Mononuclear cell (primary cell): Measurements from ENCODE around the gene NGB. TPM values are rescaled to one million over a fixed set of nuclear protein-coding genes. Genes with fewer than 3 reads are reported as not detected.
"Not testable (repeated sequence)": the region's sequence is repeated elsewhere in the genome, so short reads cannot be mapped to it uniquely, and the experiment has no call there.

ENCODE experiments used
- H3K27me3 ChIP-seq: 2 replicates; pipeline ENCODE4 v1.6.0; 2011; ENCODE audit warnings: low read length, control low read depth; ENCODE audit not compliant: insufficient read depth
- H3K4me1 ChIP-seq: 2 replicates; pipeline ENCODE4 v1.5.1; 2011; ENCODE audit warnings: mild to moderate bottlenecking, low read length, control low read depth; ENCODE audit not compliant: insufficient read depth
- H3K4me3 ChIP-seq: 2 replicates; pipeline ENCODE4 v1.5.1; 2011; ENCODE audit warnings: mild to moderate bottlenecking, low read length, moderate library complexity
- H3K9me3 ChIP-seq: 2 replicates; pipeline ENCODE4 v1.5.1; 2011; ENCODE audit warnings: low read depth, mild to moderate bottlenecking, control low read depth, low read length
- total RNA-seq: library from RNA; depleted of rRNA; stranded (reverse); fragments of >200 nt; gene quantifications from one replicate; pipeline ENCODE4 v1.2.3, GENCODE V29; 2012

Gene NGB, protein sequence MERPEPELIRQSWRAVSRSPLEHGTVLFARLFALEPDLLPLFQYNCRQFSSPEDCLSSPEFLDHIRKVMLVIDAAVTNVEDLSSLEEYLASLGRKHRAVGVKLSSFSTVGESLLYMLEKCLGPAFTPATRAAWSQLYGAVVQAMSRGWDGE
- total RNA-seq, result not detected

- no peaks in the 10 kb centered on the region for H3K9me3 ChIP-seq
- H3K4me1 ChIP-seq, result no peaks in the 10 kb centered on the region
- peaks cover 12% of the 10 kb centered on the region for H3K27me3 ChIP-seq
- H3K4me3 ChIP-seq, result no peak within 1 kb of the TSS
Measured at GRCh38 chr14:77271113-77271710, at the start of gene NGB. TSS of gene NGB (minus strand) at chr14:77271206. CDS start at chr14:77270937, 269 bp downstream.

DNA sequence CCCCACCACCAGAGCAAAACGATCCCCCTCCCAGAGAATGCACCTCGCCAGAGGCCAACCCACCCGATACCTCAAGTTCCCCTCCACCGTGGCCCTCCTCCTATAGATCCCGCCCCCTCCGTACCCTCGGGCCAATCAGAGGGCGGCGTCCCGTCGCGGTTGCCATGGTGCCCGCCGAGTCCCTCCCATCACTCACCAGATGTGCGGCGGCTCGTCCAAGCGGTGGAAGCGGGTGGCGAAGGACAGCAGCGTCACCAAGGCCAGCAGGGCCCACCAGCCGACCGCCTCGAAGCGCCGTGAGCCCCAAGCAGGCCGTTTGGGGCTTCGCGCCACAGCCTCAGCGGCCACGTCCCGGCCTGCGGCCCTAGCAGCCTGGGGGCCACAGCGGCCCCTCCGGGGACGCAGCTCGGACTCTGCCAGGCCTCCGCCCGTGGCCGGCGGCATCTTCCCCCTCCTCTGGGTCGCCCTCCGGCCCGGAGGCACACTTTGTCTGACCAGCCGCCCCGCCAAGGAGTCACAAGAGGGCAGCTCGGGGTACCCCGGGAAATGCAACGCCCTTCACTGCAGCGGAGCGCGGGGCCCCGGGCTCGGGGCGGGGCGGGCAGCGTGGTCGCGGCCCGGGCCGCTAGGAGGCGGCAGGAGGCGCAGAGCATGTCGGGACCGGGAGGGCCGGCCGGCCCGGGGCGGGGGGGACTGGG lies 49.4 kb upstream of the NGB start, which contains the start of gene POMT2:
Gene POMT2, minus strand, starts transcription at position 646 of the 698 bp plus-strand sequence. Its CDS starts 202 bp downstream, at position 444.
- Histone ChIP-seq H3K4me3 (peak within 1 kb of the TSS; percentile 97), H3K27me3 (no peaks in the 10 kb centered on the region), H3K9me3 (no peaks in the 10 kb centered on the region), H3K4me1 (peaks cover 18% of the 10 kb centered on the region)

- no peaks in the 10 kb centered on the region for H3K9me3 ChIP-seq
- H3K4me3 ChIP-seq, result no peak overlapping the region
- H3K4me1 ChIP-seq, result peaks cover 18% of the 10 kb centered on the region
- H3K27me3 ChIP-seq, result no peaks in the 10 kb centered on the region
Measured at GRCh38 chr14:77319422-77319821, 48.4 kb upstream of the NGB start.

DNA sequence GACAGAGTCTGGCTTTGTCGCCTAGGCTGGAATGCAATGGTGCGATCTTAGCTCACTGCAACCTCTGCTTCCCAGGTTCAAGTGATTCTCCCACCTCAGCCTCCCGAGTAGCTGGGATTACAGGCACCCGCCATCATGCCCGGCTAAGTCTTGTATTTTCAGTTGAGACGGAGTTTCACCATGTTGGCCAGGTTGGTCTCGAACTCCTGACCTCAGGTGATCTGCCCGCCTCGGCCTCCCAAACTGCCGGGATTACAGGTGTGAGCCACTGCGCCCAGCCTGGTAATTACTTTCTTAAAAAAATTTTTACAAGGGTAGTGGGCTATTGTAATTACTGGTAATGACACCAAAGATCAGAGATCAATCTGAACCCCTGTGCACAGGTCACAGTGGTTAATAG lies 47.8 kb upstream of the NGB start:
- H3K4me3 ChIP-seq, H3K27me3 ChIP-seq, H3K9me3 ChIP-seq: not testable (repeated sequence)
- H3K4me1 ChIP-seq, result peaks cover 18% of the 10 kb centered on the region

DNA sequence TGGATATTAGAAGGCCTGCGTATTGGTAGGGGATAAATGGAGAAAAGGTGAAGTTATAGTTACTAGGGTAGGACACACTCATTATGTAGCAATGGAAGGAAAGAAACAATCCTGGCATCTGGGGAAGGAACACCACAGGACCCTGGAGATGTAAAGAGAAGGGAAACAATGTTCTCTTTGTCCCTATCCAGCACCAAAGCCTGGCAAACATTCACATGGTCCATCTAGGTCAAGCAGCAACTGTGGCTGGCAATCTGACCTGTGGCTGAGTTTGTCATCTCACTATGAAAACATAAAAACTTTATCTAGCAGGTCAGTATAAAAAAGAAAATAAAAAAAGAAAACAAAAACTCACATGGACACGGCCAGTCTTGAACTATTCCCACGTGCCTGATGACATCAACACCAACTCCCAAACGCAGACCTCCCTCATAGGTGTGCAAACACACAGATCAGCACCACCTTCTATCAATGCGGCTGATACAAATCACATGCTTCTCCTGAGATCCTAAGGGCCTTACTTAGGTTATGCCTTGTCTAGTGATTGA lies 47.1 kb upstream of the NGB start:
- Histone ChIP-seq H3K27me3 (no peaks in the 10 kb centered on the region), H3K4me3 (no peak overlapping the region), H3K9me3 (no peaks in the 10 kb centered on the region), H3K4me1 (peaks cover 18% of the 10 kb centered on the region)

DNA sequence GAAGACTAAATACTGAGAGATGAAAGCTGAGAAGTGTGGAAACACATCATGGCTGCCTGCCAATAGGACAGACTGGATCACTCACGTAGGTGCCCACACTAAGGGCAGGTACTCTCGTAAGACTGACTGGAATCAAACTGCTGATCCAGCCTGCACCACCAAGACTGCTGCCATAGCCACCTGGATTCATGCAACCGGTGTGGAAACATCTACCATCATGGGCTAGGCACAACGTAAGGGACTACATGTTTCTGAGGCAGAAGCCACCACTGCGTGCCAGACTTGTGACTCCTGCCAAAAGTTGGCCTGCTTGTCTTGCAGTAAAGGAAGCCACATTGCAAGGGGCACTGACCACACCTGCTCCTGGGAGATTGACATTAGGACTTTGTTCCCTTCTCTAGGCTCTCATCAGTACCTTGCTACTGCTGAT lies 45.9 kb upstream of the NGB start:
- no peaks in the 10 kb centered on the region for H3K9me3 ChIP-seq
- no peak overlapping the region for H3K4me3 ChIP-seq
- H3K4me1 ChIP-seq, result peaks cover 9% of the 10 kb centered on the region
- H3K27me3 ChIP-seq, result no peaks in the 10 kb centered on the region

- Histone ChIP-seq H3K4me1 (peaks cover 13% of the 10 kb centered on the region), H3K27me3 (no peaks in the 10 kb centered on the region), H3K4me3 (no peak overlapping the region), H3K9me3 (no peaks in the 10 kb centered on the region)
Measured at GRCh38 chr14:77316195-77316505, 45.1 kb upstream of the NGB start.

DNA sequence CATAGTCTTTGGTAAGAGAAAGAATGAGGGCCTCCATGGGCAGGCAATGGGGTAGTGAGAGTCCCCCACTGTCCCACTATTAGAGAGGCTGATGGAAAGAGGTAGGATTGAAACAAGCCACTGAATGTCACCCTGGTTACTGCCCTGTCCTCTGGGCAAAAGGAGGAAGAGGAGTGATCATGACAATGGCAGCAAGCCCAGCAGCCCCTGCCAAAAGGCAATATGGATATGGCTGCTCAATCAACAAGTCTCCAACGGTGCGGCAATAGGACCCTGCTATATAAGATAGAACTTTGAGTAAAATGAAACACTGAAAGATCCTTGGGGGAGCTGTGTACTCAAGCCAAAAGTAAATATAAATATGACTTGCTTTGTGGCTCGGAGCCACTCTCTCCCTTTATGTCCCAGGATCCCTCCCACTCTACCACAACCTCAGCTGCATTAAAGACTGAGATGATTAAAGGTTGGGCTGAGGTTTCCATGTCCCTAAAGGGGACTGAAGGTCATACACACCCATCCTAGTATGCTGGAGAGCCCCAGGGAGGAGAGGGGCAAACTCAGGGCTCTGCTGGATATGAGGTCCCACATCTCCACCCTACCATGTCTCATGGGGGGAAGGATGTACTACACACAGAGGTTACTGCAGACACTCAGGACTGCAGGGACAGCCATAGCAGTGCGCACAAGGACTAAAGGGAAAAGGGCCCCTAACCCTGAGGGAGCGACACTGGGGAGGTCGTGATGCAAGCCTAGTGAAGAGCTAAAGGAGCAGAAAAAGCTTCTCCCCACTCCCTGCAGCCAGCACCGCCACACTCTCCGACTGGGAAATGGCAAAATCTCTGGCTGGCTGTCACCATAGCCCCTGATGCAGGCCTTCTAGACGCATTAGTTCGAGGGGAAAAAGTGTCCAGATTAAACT lies 43.8 kb upstream of the NGB start:
- Histone ChIP-seq H3K4me3 (no peak overlapping the region), H3K9me3 (no peaks in the 10 kb centered on the region), H3K27me3 (no peaks in the 10 kb centered on the region), H3K4me1 (peaks cover 11% of the 10 kb centered on the region)

DNA sequence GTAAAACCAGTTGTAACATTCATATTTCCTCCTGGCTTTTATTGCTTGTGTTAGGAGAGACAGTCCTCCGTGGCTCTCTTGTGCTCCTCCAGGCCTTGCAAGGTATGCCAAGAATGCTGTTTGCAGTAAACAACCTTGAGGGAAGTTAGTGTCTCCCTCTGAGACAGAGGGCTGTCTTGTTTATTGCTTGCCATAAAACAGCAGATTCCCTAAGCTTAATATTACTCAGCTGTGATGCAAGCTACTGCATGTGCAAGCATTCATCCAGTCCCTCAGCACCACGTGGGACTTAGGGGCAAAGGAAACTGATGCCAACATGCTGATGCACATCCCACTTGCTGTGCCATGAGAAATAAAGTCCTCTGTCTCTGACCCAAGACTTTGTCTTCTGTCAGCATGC lies 43.0 kb upstream of the NGB start:
- no peaks in the 10 kb centered on the region for H3K9me3 ChIP-seq
- H3K27me3 ChIP-seq, result no peaks in the 10 kb centered on the region
- H3K4me1 ChIP-seq, result peaks cover 12% of the 10 kb centered on the region
- H3K4me3 ChIP-seq, result no peak overlapping the region

DNA sequence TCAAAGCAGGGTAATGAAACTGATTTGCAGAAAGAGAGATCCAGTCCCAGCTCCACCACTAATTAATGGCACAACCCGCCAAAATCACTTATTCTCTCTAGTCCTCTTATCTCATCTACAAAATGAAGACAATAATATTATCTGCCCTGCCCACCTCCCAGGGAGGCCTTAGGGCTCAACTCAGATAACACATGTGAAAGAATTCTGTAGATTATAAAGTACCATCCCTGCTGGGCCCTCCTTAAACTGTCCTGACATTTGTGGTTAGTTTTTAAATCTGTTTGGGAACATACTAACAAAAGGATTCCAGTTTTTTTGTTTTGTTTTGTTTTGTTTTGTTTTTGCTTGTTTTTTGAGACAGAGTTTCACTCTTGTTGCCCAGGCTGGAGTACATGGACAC lies 42.4 kb upstream of the NGB start:
- Histone ChIP-seq H3K4me3 (no peak overlapping the region), H3K27me3 (no peaks in the 10 kb centered on the region), H3K4me1 (peaks cover 12% of the 10 kb centered on the region), H3K9me3 (no peaks in the 10 kb centered on the region)

DNA sequence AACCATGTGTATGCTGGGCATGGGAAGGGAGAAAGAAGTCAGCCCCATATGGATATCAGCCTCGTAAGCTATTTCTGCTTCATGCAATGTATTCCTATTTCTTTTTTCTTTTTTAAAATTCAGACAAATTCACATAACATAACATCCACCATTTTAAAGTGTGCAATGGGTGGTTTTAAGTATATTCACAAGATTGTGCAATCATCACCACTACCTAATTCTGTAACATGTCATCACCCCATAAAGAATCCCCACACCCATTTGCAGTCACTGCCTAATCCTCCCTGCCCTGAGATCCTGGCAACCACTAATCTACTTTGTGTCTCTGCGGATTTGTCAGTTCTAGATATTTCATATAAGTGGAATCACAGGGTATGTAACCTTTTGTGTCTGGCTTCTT lies 40.2 kb upstream of the NGB start:
- no peaks in the 10 kb centered on the region for H3K27me3 ChIP-seq
- H3K4me3 ChIP-seq, result no peak overlapping the region

DNA sequence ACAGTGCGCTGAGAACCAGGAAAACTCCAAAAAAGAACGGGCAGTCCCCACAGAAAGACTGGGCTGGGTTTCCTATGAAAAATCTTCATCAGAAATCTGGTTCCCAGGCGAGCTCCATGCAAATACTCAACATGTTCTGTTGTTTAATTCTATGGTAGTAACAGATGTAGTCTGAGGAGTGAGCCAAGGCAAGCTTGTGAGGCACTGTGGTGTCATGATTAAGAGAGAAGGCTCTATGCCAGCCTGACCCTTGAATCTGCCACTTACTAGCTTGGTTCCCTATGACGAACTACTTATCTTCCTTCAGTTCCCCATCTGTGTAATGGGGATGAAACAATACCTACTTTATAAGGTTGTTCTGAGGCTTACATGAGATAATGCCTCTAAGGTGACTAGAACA lies 39.0 kb upstream of the NGB start:
- Histone ChIP-seq H3K9me3 (no peaks in the 10 kb centered on the region), H3K27me3 (no peaks in the 10 kb centered on the region), H3K4me3 (no peak overlapping the region), H3K4me1 (peaks cover 12% of the 10 kb centered on the region)

More for the DNA sequence above, 40.2 kb upstream of the NGB start:
- peaks cover 12% of the 10 kb centered on the region for H3K4me1 ChIP-seq
- H3K9me3 ChIP-seq, result no peaks in the 10 kb centered on the region

DNA sequence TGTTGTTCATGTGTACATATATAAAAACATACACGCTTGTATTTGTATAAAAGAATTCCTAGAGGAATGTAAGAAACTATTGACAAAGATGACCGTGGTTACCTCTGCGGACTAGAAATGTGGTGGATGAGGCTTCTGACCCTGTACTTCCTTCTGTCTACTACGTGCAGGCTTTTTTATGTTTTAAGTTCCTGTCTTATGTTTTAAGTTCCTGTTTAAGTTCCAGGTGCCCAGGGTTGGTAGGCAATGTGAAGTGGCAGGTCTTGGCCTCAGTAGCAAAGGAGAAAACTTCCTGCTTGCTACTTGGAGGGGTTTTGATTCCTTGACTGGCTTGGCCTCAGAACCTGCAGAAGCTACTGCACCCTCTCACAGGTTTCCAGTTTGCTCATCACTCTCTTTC lies 38.1 kb upstream of the NGB start:
- H3K9me3 ChIP-seq, result no peaks in the 10 kb centered on the region
- H3K4me1 ChIP-seq, result peaks cover 12% of the 10 kb centered on the region
- no peaks in the 10 kb centered on the region for H3K27me3 ChIP-seq
- H3K4me3 ChIP-seq, result no peak overlapping the region

GRCh38 chr14:77306851-77307496 lies 36.0 kb upstream of the NGB start:
- H3K9me3 ChIP-seq, result no peaks in the 10 kb centered on the region
- peaks cover 17% of the 10 kb centered on the region for H3K4me1 ChIP-seq

More at GRCh38 chr14:77306851-77307496, 36.0 kb upstream of the NGB start:
- Histone ChIP-seq H3K4me3 (no peak overlapping the region), H3K27me3 (no peaks in the 10 kb centered on the region)
